Measurements from ENCODE around the gene CTNNA3.

DNA sequence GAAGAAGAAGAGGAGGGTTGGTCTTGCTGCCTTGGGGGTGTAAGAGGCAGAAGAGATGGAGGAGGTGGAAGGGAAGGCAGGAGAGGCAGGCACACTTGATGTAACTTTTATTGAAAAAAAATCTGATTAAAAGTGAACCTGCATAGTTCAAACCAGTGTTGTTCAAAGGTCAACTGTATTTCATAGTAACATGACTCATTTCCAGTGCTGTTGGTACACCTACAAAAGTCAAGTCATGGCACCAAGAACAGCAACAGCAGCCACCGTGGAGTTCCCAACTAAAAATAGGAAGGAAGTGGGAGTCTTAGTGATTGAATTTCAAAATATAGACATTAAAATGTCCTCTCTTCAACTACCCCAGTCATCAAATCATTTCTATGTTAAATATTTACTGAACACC lies 88.5 kb downstream of the CTNNA3 start:
- no peak for TF ChIP-seq ZNF707 (tag by site-specific recombination; IDR thresholded peaks at IDR 0.05)
- TF ChIP-seq, protein P1, sequence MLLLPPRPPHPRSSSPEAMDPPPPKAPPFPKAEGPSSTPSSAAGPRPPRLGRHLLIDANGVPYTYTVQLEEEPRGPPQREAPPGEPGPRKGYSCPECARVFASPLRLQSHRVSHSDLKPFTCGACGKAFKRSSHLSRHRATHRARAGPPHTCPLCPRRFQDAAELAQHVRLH (tag by site-specific recombination; IDR thresholded peaks at IDR 0.05): no peak
- TF ChIP-seq, protein P2, sequence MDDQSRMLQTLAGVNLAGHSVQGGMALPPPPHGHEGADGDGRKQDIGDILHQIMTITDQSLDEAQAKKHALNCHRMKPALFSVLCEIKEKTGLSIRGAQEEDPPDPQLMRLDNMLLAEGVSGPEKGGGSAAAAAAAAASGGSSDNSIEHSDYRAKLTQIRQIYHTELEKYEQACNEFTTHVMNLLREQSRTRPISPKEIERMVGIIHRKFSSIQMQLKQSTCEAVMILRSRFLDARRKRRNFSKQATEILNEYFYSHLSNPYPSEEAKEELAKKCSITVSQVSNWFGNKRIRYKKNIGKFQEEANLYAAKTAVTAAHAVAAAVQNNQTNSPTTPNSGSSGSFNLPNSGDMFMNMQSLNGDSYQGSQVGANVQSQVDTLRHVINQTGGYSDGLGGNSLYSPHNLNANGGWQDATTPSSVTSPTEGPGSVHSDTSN (CRISPR knock-in tag; IDR thresholded peaks at IDR 0.05): no peak
- TF ChIP-seq, protein P3, sequence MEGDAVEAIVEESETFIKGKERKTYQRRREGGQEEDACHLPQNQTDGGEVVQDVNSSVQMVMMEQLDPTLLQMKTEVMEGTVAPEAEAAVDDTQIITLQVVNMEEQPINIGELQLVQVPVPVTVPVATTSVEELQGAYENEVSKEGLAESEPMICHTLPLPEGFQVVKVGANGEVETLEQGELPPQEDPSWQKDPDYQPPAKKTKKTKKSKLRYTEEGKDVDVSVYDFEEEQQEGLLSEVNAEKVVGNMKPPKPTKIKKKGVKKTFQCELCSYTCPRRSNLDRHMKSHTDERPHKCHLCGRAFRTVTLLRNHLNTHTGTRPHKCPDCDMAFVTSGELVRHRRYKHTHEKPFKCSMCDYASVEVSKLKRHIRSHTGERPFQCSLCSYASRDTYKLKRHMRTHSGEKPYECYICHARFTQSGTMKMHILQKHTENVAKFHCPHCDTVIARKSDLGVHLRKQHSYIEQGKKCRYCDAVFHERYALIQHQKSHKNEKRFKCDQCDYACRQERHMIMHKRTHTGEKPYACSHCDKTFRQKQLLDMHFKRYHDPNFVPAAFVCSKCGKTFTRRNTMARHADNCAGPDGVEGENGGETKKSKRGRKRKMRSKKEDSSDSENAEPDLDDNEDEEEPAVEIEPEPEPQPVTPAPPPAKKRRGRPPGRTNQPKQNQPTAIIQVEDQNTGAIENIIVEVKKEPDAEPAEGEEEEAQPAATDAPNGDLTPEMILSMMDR (tag by site-specific recombination; IDR thresholded peaks at IDR 0.05): no peak
- TF ChIP-seq, protein P4, sequence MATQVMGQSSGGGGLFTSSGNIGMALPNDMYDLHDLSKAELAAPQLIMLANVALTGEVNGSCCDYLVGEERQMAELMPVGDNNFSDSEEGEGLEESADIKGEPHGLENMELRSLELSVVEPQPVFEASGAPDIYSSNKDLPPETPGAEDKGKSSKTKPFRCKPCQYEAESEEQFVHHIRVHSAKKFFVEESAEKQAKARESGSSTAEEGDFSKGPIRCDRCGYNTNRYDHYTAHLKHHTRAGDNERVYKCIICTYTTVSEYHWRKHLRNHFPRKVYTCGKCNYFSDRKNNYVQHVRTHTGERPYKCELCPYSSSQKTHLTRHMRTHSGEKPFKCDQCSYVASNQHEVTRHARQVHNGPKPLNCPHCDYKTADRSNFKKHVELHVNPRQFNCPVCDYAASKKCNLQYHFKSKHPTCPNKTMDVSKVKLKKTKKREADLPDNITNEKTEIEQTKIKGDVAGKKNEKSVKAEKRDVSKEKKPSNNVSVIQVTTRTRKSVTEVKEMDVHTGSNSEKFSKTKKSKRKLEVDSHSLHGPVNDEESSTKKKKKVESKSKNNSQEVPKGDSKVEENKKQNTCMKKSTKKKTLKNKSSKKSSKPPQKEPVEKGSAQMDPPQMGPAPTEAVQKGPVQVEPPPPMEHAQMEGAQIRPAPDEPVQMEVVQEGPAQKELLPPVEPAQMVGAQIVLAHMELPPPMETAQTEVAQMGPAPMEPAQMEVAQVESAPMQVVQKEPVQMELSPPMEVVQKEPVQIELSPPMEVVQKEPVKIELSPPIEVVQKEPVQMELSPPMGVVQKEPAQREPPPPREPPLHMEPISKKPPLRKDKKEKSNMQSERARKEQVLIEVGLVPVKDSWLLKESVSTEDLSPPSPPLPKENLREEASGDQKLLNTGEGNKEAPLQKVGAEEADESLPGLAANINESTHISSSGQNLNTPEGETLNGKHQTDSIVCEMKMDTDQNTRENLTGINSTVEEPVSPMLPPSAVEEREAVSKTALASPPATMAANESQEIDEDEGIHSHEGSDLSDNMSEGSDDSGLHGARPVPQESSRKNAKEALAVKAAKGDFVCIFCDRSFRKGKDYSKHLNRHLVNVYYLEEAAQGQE (tag by site-specific recombination; IDR thresholded peaks at IDR 0.05): no peak
- TF ChIP-seq, protein P5, sequence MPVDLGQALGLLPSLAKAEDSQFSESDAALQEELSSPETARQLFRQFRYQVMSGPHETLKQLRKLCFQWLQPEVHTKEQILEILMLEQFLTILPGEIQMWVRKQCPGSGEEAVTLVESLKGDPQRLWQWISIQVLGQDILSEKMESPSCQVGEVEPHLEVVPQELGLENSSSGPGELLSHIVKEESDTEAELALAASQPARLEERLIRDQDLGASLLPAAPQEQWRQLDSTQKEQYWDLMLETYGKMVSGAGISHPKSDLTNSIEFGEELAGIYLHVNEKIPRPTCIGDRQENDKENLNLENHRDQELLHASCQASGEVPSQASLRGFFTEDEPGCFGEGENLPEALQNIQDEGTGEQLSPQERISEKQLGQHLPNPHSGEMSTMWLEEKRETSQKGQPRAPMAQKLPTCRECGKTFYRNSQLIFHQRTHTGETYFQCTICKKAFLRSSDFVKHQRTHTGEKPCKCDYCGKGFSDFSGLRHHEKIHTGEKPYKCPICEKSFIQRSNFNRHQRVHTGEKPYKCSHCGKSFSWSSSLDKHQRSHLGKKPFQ (tag by site-specific recombination; IDR thresholded peaks at IDR 0.05): no peak
